Panc1 (cell line): ENCODE measurements around the gene LRRC56.

Experiments
- CTCF ChIP-seq: fragments of 450-650 bp; IDR thresholded peaks from 2 replicates; pipeline ENCODE4 v1.5.1; 2017; ENCODE audit warnings: mild to moderate bottlenecking
- POLR2AphosphoS5 ChIP-seq: IDR thresholded peaks from 2 replicates; pipeline ENCODE4 v1.6.1; 2012; ENCODE audit warnings: mild to moderate bottlenecking, low read depth, low read length, moderate library complexity
- REST ChIP-seq, 2 experiments: IDR thresholded peaks; 2 replicates each; pipeline ENCODE4 v1.6.1; 2011 to 2012; ENCODE audit warnings: low read depth in 2 of 2, control low read depth in 1 of 2, low read length in 1 of 2, mild to moderate bottlenecking in 1 of 2, moderate library complexity in 1 of 2; ENCODE audit not compliant: insufficient read depth in 1 of 2
- SIN3A ChIP-seq: IDR thresholded peaks from 2 replicates; pipeline ENCODE4 v1.6.1; 2012; ENCODE audit warnings: low read depth, mild to moderate bottlenecking, low read length, moderate library complexity, borderline replicate concordance; ENCODE audit not compliant: insufficient read depth
- TCF7L2 ChIP-seq: IDR thresholded peaks from 2 replicates; pipeline ENCODE4 v1.6.1; 2011; ENCODE audit warnings: mild to moderate bottlenecking, low read depth, low read length, inconsistent platforms

DNA sequence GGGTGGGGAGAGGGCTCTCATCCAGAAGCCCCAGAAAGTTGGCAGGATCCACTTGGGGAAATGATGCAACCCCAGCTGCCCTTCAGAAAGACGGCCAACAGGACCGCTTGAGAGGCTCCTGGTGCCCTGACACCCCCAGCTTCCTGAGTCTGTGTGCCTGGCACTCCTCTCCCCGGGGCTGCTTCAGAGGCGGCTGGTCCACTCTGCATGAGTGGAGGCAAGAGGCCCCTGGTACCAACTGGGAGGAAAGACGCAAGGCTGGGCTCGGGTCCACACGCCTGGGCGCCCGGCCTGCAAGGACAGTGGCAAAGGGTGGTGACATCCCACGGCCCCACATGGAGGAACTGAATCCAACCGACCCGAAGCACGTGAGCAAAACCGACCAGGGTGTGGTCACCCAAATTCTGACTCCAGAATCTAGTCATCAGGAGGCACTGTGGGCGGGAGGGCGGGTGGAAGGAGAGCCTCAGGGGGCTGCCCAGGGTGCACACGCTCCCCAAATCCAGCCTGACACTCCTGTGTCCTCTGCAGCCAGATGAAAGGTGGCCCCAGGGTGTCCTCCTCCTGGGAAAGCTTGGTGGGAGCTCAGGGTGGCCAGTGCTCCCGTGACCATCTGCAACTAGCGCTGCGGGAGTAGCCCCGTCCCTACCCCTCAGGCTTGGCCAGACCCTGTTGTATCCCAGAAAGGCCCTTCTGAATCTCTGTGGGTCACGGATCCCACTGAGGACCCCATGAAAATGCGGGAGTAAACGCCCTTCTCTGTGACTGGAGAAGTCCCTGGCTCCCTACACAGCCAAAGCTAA is 33.9 kb upstream of the LRRC56 start:
- TF ChIP-seq SIN3A: no peak; the same call in 1 of the 2 replicates
- no peak for TF ChIP-seq CTCF
- no peak for TF ChIP-seq REST (IDR thresholded peaks at IDR 0.05; ENCODE audit: insufficient read depth in 1 of 2, low read depth in 2 of 2, low read length in 1 of 2)
- peak; percentile 38 for TF ChIP-seq POLR2AphosphoS5
- TF ChIP-seq TCF7L2: no peak
